GM23248 (cell line): ENCODE results near the gene CPVL.

ENCODE experiments used
- EZH2 ChIP-seq: fragments of 200-600 bp; sonication (generic); IDR thresholded peaks from 2 replicates; pipeline ENCODE4 v1.6.1; 2018; ENCODE audit warnings: antibody characterized with exemption, mild to moderate bottlenecking; ENCODE audit not compliant: insufficient read depth, poor library complexity, severe bottlenecking
- EZH2phosphoT487 ChIP-seq: fragments of 200-600 bp; sonication (generic); IDR thresholded peaks from 2 replicates; pipeline ENCODE4 v1.6.1; 2018; ENCODE audit warnings: antibody characterized with exemption, moderate library complexity, mild to moderate bottlenecking, low read depth; ENCODE audit not compliant: insufficient read depth

- TF ChIP-seq EZH2 = no peak
- TF ChIP-seq EZH2phosphoT487 = no peak
Measured at GRCh38 chr7:29017713-29018112, 128.6 kb downstream of the CPVL start.
